ENCODE data around the gene SPEM2.

Gene SPEM2

DNA sequence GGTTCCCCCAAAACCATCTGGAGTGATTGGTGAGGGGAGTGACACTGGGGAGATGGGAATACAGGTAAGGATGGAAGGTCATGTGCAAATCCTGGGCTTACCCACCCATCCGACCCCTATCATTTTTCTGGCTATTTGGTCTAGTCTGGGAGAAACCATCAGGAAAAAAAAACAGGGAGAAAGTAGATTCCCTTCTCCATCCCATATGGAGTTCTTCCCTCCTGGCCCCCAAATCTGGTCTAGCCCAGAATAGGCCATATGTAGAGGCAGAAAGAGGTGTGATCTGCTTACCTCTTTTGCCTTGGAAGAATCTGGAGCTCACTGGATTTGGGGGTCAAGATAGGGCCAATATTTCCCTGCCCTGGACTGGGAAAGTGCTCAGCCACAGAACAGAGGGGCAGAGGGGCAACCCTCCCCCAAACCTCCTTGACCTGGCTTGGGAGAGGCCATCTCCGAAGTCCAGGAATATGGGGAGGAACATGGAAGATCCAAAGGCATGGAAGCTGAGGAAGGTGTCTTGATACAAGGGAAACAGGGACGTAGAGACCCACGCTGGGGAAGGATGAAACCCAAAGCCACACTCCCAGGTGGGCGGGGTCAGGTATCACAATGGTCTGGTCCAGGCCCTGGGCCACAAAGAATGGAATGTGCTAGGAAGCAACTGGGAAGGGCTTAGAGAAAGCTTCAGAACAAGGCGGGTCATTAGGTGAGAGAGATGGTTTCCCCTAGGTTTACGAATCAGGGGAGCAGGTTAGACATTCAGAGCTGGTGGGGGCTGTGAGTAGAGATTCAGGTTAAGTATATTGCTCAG, 35.6 kb downstream of the SPEM2 start:
- no peak for TF ChIP-seq CTCF (IDR thresholded peaks at IDR 0.05; ENCODE audit: insufficient read depth, low read length, poor library complexity, severe bottlenecking)
- no peak for TF ChIP-seq EZH2phosphoT487 (conservative IDR thresholded peaks at IDR 0.05; ENCODE audit: low read length)
- Histone ChIP-seq H2AFZ (ENCODE audit: low read depth, low read length, severe bottlenecking) (no peak overlapping the region), H3K4me2 (ENCODE audit: low read depth, low read length, poor library complexity, severe bottlenecking) (no peak overlapping the region), H3K9me3 (ENCODE audit: insufficient read depth, low read length) (no peaks in the 10 kb centered on the region), H3K36me3 (ENCODE audit: low read length) (no peaks in the 10 kb centered on the region), H3K79me2 (ENCODE audit: insufficient read depth, low read length) (no peaks in the 10 kb centered on the region), H3K9ac (ENCODE audit: low read length) (no peak overlapping the region), H3K4me3 (ENCODE audit: insufficient read depth, low read length, poor library complexity, severe bottlenecking) (no peak overlapping the region), H3K9me2 (replicated peaks; ENCODE audit: insufficient read depth, low read length) (no peaks in the 10 kb centered on the region), H3K27ac (ENCODE audit: low read depth, low read length) (no peak overlapping the region), H3F3A (ENCODE audit: insufficient read depth) (0 out of 2 replicates have a peak, but pooled peaks cover 2% of the 10 kb centered on the region), H4K20me1 (ENCODE audit: low read depth, low read length) (no peaks in the 10 kb centered on the region), H3K27me3 (ENCODE audit: low read length) (no peaks in the 10 kb centered on the region)

DNA sequence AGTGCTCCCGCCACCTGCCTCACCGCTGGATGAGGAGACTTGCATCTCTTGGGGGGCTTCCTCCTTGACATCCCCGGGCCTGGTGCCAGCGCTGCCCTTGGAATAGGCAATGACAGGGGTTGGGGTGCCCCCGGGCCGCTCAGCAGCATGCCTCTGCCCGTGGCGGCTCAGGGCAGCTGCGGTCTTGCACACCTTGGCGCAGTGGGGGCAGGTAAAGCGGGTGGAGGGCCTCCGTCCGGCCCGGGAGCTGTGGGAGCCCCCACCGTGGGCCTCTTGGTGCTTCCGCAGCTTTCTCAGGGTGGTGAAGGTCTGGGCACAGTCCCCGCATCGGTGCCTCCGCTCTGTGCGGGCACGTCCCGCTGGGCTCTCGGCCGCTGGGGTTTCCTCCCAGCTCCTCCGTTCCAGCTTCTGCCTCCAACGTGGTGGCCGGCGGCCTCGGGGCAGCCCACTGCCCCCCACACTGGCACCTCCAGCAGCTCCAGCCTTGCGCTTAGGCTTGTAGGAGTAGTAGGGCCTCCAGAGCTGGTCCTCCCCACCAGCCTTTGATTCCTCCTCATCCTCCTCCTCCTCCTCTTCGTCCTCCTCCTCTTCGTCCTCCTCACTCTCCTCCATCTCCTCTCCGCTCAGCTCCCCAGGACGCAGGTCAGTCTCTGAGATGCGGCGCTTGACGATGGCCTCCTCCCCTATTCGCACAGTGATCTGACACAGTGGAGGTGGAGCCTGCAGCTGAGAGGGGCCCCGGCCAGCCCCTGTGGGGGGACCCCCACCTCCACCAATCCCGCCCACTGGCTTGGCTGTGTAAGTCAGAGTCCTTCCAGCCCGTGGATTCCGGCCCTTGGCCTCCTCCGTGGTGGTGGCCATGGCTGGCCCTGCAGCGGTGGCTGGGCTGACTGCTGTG, 37.3 kb downstream of the SPEM2 start:
- H3K4me3 ChIP-seq (ENCODE audit: insufficient read depth, low read length, poor library complexity, severe bottlenecking): no peak overlapping the region
- H3K9ac ChIP-seq (ENCODE audit: low read length): no peak overlapping the region
- H3K27me3 ChIP-seq (ENCODE audit: low read length): no peaks in the 10 kb centered on the region
- no peak overlapping the region for H3K27ac ChIP-seq (ENCODE audit: low read depth, low read length)
- no peaks in the 10 kb centered on the region for H3K9me3 ChIP-seq (ENCODE audit: insufficient read depth, low read length)
- no peaks in the 10 kb centered on the region for H3K79me2 ChIP-seq (ENCODE audit: insufficient read depth, low read length)
- no peaks in the 10 kb centered on the region for H3K36me3 ChIP-seq (ENCODE audit: low read length)
- H3F3A ChIP-seq (ENCODE audit: insufficient read depth): no peaks in the 10 kb centered on the region
- H3K4me2 ChIP-seq (ENCODE audit: low read depth, low read length, poor library complexity, severe bottlenecking): no peak overlapping the region
- no peak overlapping the region for H2AFZ ChIP-seq (ENCODE audit: low read depth, low read length, severe bottlenecking)
- no peaks in the 10 kb centered on the region for H4K20me1 ChIP-seq (ENCODE audit: low read depth, low read length)
- TF ChIP-seq EZH2phosphoT487 (conservative IDR thresholded peaks at IDR 0.05; ENCODE audit: low read length) (no peak), CTCF (IDR thresholded peaks at IDR 0.05; ENCODE audit: insufficient read depth, low read length, poor library complexity, severe bottlenecking) (no peak)
- no peaks in the 10 kb centered on the region for H3K9me2 ChIP-seq (replicated peaks; ENCODE audit: insufficient read depth, low read length)

DNA sequence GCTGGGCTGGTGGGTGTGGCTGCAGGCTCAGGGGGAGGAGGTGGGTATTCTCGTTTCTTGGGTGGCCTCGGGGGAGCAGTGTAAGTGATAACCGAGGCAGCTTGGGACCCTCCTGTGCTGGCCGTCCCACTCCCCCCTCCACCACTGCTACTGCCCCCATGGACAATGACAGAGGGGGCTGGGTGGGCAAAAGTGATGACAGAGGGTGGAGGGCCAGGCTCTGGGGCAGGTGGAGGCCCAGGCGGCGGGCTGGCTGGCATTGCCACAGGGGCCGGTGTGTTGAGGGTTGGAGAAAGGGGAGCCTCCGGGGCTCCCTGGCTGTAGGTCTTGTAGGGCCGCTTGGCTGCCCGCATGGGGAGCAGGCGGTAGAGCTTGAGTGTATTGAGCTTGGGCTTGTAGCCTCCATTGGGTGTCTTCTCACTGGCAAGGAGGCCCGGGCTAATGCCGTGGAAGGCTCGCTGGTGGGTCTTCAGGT, 38.0 kb downstream of the SPEM2 start:
- no peak for TF ChIP-seq EZH2phosphoT487 (conservative IDR thresholded peaks at IDR 0.05; ENCODE audit: low read length)
- TF ChIP-seq CTCF (IDR thresholded peaks at IDR 0.05; ENCODE audit: insufficient read depth, low read length, poor library complexity, severe bottlenecking): no peak
- H3K79me2 ChIP-seq (ENCODE audit: insufficient read depth, low read length): no peaks in the 10 kb centered on the region
- no peak overlapping the region for H3K4me3 ChIP-seq (ENCODE audit: insufficient read depth, low read length, poor library complexity, severe bottlenecking)
- no peaks in the 10 kb centered on the region for H3K9me3 ChIP-seq (ENCODE audit: insufficient read depth, low read length)
- H4K20me1 ChIP-seq (ENCODE audit: low read depth, low read length): no peaks in the 10 kb centered on the region
- H2AFZ ChIP-seq (ENCODE audit: low read depth, low read length, severe bottlenecking): no peak overlapping the region
- H3K4me2 ChIP-seq (ENCODE audit: low read depth, low read length, poor library complexity, severe bottlenecking): no peak overlapping the region
- no peaks in the 10 kb centered on the region for H3K27me3 ChIP-seq (ENCODE audit: low read length)
- no peaks in the 10 kb centered on the region for H3K9me2 ChIP-seq (replicated peaks; ENCODE audit: insufficient read depth, low read length)
- no peak overlapping the region for H3K9ac ChIP-seq (ENCODE audit: low read length)
- H3K27ac ChIP-seq (ENCODE audit: low read depth, low read length): no peak overlapping the region
- H3F3A ChIP-seq (ENCODE audit: insufficient read depth): no peaks in the 10 kb centered on the region
- no peaks in the 10 kb centered on the region for H3K36me3 ChIP-seq (ENCODE audit: low read length)

Data from SU-DHL-6 (cell line).